GM10266 (cell line): Measurements from ENCODE around the gene CRACR2A.

ENCODE experiments used
- DNase-seq: peaks from one replicate; pipeline ENCODE4 v3.0.0; 2012; ENCODE audit errors: extremely low spot score
- CTCF ChIP-seq: IDR thresholded peaks from 2 replicates; pipeline ENCODE4 v1.5.1; 2012; ENCODE audit warnings: mild to moderate bottlenecking, low read depth; ENCODE audit not compliant: control insufficient read depth, insufficient read depth; ENCODE audit errors: missing control alignments

Gene CRACR2A

GRCh38 chr12:3713483-3713882, 39.4 kb downstream of the CRACR2A start:
- no peak for TF ChIP-seq CTCF
- no peak for DNase-seq

GRCh38 chr12:3712209-3712992, 40.5 kb downstream of the CRACR2A start:
- no peak for DNase-seq
- TF ChIP-seq CTCF, result no peak

- no peak for TF ChIP-seq CTCF
- no peak for DNase-seq
Measured at GRCh38 chr12:3705354-3705675, 47.6 kb downstream of the CRACR2A start.

GRCh38 chr12:3704512-3705353, 48.2 kb downstream of the CRACR2A start:
- DNase-seq, result no peak
- no peak for TF ChIP-seq CTCF

GRCh38 chr12:3700861-3701260, 52.0 kb downstream of the CRACR2A start:
- no peak for DNase-seq
- TF ChIP-seq CTCF, result no peak

GRCh38 chr12:3698218-3698974, 54.5 kb downstream of the CRACR2A start:
- no peak for DNase-seq
- no peak for TF ChIP-seq CTCF
